K562 (cell line): ENCODE results near the gene RABGAP1L.

ENCODE experiments used
- CEBPG ChIP-seq, 3 experiments: fragments of 200-800 bp in 1 of 3; sonication (Bioruptor generic) in 1 of 3; sonication (generic) in 1 of 3; formaldehyde crosslinking in 1 of 3; IDR thresholded peaks in 2 of 3; conservative IDR thresholded peaks in 1 of 3; 2 replicates each; pipeline versions ENCODE4 v1.6.1 to v1.8.0; 2016 to 2022; ENCODE audit warnings: missing compliant biosample characterization in 2 of 3, missing genetic modification characterization in 2 of 3, mild to moderate bottlenecking in 1 of 3, missing genetic modification reagents in 1 of 3
- FOSL1 ChIP-seq: fragments of 200-800 bp; sonication (Bioruptor generic); conservative IDR thresholded peaks from 2 replicates; pipeline ENCODE4 v1.6.1; 2016; ENCODE audit warnings: missing genetic modification characterization, missing compliant biosample characterization
- FOXJ3 ChIP-seq: sonication (generic); formaldehyde crosslinking; IDR thresholded peaks from 2 replicates; pipeline ENCODE4 v1.4.0; 2020; ENCODE audit warnings: mild to moderate bottlenecking, missing genetic modification reagents
- MECOM ChIP-seq: fragments of 250-450 bp; sonication (Bioruptor Pico); IDR thresholded peaks from 2 replicates; pipeline ENCODE4 v1.8.0; 2022; ENCODE audit warnings: inconsistent platforms
- TAF1 ChIP-seq: IDR thresholded peaks from 2 replicates; pipeline ENCODE4 v1.6.1; 2011; ENCODE audit warnings: mild to moderate bottlenecking, low read length, moderate library complexity; ENCODE audit not compliant: insufficient read depth, control insufficient read depth, severe bottlenecking; ENCODE audit errors: extremely low read depth
- ZNF274 ChIP-seq: IDR thresholded peaks from 2 replicates; pipeline ENCODE4 v1.6.1; 2011; ENCODE audit warnings: low read depth, mild to moderate bottlenecking, low read length, moderate library complexity, borderline replicate concordance
- ZNF583 ChIP-seq: fragments of 250-450 bp; sonication (Bioruptor Pico); IDR thresholded peaks from 2 replicates; pipeline ENCODE4 v1.4.0; 2020
- ZNF707 ChIP-seq: fragments of 250-450 bp; sonication (Bioruptor Pico); conservative IDR thresholded peaks from 2 replicates; pipeline ENCODE4 v1.8.0; 2022; ENCODE audit warnings: inconsistent platforms, mild to moderate bottlenecking, moderate library complexity
- TF ChIP-seq, protein P1 (sequence below), 3 experiments: IDR thresholded peaks in 2 of 3; conservative IDR thresholded peaks in 1 of 3; 2 replicates each; pipeline ENCODE4 v1.5.1; 2011 to 2012; ENCODE audit warnings: low read length in 3 of 3, mild to moderate bottlenecking in 3 of 3, control low read depth in 2 of 3, improper control_type of control experiment in 1 of 3, inconsistent platforms in 1 of 3, low read depth in 1 of 3, mixed read lengths in 1 of 3, moderate library complexity in 1 of 3; ENCODE audit not compliant: insufficient read depth in 2 of 3
- TF ChIP-seq, protein P2 (sequence below): fragments of 150-350 bp; IDR thresholded peaks from 2 replicates; pipeline ENCODE4 v1.6.1; 2014; ENCODE audit warnings: low read depth, mild to moderate bottlenecking, low read length, borderline replicate concordance
- TF ChIP-seq, protein P3 (sequence below): fragments of 450-650 bp; conservative IDR thresholded peaks from 2 replicates; pipeline ENCODE4 v1.6.1; 2016; ENCODE audit warnings: missing genetic modification characterization, low read depth, mild to moderate bottlenecking, control low read depth, missing compliant biosample characterization

DNA sequence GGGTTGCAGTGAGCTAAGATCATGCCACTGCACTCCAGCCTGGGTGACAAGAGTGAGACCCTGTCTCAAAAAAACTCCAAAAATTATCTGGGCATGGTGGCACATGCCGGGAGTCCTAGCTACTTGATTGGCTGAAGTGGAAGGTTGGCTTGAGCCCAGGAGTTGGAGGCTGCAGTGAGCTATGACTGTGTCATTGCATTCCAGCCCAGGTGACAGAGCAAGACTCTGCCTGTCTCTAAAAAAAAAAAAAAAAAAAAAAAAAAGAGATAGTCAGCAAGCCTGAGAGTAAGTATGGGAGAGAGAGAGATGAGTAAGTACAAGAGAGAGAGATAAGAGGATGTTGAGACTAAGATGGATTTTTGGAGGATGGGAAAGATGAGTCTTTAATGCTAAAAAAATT is 659.6 kb downstream of the RABGAP1L start:
- TF ChIP-seq MECOM (CRISPR knock-in tag) (no peak), ZNF274 (no peak), FOXJ3 (CRISPR knock-in tag) (no peak), FOSL1 (no peak), CEBPG (CRISPR knock-in tag; IDR thresholded peaks at IDR 0.05) (no peak), CEBPG (tag; conservative IDR thresholded peaks at IDR 0.05 in 1 of 2, IDR thresholded peaks at IDR 0.05 in 1 of 2) (no peak), TAF1 (no peak), ZNF583 (CRISPR knock-in tag) (no peak), ZNF707 (no peak)
- TF ChIP-seq, protein P1, sequence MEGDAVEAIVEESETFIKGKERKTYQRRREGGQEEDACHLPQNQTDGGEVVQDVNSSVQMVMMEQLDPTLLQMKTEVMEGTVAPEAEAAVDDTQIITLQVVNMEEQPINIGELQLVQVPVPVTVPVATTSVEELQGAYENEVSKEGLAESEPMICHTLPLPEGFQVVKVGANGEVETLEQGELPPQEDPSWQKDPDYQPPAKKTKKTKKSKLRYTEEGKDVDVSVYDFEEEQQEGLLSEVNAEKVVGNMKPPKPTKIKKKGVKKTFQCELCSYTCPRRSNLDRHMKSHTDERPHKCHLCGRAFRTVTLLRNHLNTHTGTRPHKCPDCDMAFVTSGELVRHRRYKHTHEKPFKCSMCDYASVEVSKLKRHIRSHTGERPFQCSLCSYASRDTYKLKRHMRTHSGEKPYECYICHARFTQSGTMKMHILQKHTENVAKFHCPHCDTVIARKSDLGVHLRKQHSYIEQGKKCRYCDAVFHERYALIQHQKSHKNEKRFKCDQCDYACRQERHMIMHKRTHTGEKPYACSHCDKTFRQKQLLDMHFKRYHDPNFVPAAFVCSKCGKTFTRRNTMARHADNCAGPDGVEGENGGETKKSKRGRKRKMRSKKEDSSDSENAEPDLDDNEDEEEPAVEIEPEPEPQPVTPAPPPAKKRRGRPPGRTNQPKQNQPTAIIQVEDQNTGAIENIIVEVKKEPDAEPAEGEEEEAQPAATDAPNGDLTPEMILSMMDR (IDR thresholded peaks at IDR 0.05 in 2 of 3, conservative IDR thresholded peaks at IDR 0.05 in 1 of 3; ENCODE audit: insufficient read depth in 2 of 3, low read depth in 1 of 3, low read length in 3 of 3), result no peak
- TF ChIP-seq, protein P2, sequence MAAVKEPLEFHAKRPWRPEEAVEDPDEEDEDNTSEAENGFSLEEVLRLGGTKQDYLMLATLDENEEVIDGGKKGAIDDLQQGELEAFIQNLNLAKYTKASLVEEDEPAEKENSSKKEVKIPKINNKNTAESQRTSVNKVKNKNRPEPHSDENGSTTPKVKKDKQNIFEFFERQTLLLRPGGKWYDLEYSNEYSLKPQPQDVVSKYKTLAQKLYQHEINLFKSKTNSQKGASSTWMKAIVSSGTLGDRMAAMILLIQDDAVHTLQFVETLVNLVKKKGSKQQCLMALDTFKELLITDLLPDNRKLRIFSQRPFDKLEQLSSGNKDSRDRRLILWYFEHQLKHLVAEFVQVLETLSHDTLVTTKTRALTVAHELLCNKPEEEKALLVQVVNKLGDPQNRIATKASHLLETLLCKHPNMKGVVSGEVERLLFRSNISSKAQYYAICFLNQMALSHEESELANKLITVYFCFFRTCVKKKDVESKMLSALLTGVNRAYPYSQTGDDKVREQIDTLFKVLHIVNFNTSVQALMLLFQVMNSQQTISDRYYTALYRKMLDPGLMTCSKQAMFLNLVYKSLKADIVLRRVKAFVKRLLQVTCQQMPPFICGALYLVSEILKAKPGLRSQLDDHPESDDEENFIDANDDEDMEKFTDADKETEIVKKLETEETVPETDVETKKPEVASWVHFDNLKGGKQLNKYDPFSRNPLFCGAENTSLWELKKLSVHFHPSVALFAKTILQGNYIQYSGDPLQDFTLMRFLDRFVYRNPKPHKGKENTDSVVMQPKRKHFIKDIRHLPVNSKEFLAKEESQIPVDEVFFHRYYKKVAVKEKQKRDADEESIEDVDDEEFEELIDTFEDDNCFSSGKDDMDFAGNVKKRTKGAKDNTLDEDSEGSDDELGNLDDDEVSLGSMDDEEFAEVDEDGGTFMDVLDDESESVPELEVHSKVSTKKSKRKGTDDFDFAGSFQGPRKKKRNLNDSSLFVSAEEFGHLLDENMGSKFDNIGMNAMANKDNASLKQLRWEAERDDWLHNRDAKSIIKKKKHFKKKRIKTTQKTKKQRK, result no peak
- TF ChIP-seq, protein P3, sequence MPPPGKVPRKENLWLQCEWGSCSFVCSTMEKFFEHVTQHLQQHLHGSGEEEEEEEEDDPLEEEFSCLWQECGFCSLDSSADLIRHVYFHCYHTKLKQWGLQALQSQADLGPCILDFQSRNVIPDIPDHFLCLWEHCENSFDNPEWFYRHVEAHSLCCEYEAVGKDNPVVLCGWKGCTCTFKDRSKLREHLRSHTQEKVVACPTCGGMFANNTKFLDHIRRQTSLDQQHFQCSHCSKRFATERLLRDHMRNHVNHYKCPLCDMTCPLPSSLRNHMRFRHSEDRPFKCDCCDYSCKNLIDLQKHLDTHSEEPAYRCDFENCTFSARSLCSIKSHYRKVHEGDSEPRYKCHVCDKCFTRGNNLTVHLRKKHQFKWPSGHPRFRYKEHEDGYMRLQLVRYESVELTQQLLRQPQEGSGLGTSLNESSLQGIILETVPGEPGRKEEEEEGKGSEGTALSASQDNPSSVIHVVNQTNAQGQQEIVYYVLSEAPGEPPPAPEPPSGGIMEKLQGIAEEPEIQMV (tag), result no peak
